Measurements from ENCODE around the gene SGCA. TPM values are rescaled to one million over a fixed set of nuclear protein-coding genes. Genes with fewer than 3 reads are reported as not detected.

The SGCA gene
- polyA plus RNA-seq, 4 donors = 0.96 to 6.2 (median 5.0) TPM; not detected in 1

DNA sequence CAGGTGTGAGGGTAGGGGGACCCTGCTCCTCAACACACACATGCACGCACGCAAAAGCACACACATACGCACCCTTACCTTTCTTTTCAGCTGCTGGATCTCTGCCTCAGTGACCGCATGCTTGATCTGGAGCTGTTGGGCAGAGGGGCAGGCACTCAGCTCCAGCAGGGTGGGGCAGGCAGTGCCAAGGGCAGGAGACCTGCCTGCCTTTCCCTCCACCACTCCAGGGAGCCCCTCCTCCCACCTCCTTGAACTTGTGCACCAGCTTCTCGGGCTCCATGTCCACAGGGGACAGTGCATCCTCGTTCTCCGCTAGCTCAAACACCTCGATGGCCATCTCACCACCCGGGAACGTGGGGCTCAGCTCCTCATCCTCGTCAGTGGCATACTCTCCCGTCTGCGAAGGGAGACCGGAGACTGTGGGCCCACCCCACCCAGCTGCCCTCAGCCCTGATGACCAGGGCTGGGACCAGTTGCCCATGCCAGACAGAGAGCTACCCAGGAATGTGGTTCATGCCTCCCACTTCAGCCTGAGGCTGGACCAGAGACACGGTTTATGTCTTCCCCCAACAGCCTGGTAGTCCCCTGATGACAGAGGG lies 26.5 kb upstream of the SGCA start:
- peaks cover 16 to 99% (median 34%) of the 10 kb centered on the region in 3 donors for H3K36me3 ChIP-seq (ENCODE audit: control insufficient read depth in 3 of 3, insufficient read depth in 2 of 3, low read depth in 1 of 3, low read length in 3 of 3)
- H3K27me3 ChIP-seq (ENCODE audit: control insufficient read depth in 3 of 3, insufficient read depth in 3 of 3, low read length in 3 of 3) = no peaks in the 10 kb centered on the region
- no peak overlapping the region for H3K27ac ChIP-seq (ENCODE audit: low read depth in 1 of 3, low read length in 2 of 3)
- no peak overlapping the region for H3K4me3 ChIP-seq (ENCODE audit: low read depth in 1 of 3, low read length in 3 of 3)
- H3K9me3 ChIP-seq (ENCODE audit: control insufficient read depth in 2 of 2, insufficient read depth in 1 of 2, low read depth in 1 of 2, low read length in 1 of 2) = peaks cover 0 to 8% of the 10 kb centered on the region in 2 donors
- no peak for DNase-seq
- WGBS, 3 donors = 90 to 92% (median 91%) methylated on average over 15 of the region's 15 CpGs
- H3K4me1 ChIP-seq (ENCODE audit: control insufficient read depth in 3 of 3, insufficient read depth in 2 of 3, low read depth in 1 of 3, low read length in 2 of 3) = peaks cover 0 to 4% (median 0%) of the 10 kb centered on the region in 3 donors
- FAIRE-seq = no peak

DNA sequence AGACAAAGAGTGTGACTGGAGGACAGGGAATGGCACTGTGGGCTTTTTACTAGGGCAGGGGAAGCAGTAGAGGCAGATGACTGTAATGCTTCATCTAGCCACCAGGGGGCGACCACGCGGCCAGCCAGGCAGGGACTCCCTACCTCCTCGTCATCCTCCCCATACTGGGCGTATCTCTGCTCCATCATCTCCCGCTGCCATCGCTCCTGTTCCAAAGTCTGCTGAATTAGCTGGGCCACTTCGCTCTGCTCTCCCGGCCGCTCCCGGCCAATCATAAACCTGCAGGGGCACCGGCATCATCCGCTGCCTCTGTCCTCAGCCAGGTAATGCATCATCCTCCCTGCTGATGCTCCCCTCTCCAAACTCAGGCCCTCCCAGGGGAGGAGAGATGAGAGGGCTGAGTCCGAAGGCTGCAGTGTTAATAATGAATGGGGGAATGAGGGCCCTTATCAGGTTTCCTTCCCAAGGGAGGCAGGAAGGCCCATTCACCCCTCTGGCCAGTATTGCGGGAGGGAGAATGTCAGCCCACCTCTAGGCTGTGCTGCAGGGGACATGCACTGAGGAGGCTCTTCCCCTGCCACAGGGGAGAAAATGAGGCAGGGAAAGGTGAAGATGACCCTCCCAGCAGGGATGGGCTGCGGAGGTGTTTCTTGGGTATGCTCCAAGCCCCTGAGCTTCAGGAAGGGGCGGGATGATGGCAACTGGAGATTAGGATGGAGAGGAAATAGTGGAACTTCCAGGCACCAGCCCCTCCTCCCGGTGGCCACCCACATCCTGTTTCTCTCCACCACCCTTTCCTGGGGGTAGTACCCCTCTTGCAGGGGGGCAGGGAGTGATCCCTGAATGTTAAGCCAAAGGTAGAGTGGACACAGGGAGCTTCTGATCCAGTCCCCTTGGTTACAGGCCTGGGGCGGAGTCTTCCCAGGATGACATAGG lies 25.6 kb upstream of the SGCA start:
- peak overlapping the region in 1 of 3 donors; percentile 0 for H3K27ac ChIP-seq (ENCODE audit: low read depth in 1 of 3, low read length in 2 of 3)
- peaks cover 0 to 8% of the 10 kb centered on the region in 2 donors for H3K9me3 ChIP-seq (ENCODE audit: control insufficient read depth in 2 of 2, insufficient read depth in 1 of 2, low read depth in 1 of 2, low read length in 1 of 2)
- H3K4me1 ChIP-seq (ENCODE audit: control insufficient read depth in 3 of 3, insufficient read depth in 2 of 3, low read depth in 1 of 3, low read length in 2 of 3) = peaks cover 0 to 12% (median 0%) of the 10 kb centered on the region in 3 donors
- FAIRE-seq = no peak
- no peaks in the 10 kb centered on the region for H3K27me3 ChIP-seq (ENCODE audit: control insufficient read depth in 3 of 3, insufficient read depth in 3 of 3, low read length in 3 of 3)
- peaks cover 14 to 100% (median 34%) of the 10 kb centered on the region in 3 donors for H3K36me3 ChIP-seq (ENCODE audit: control insufficient read depth in 3 of 3, insufficient read depth in 2 of 3, low read depth in 1 of 3, low read length in 3 of 3)
- WGBS, 3 donors = 38 to 46% (median 42%) methylated on average over 19 of the region's 19 CpGs
- DNase-seq = peak; percentile 78 to 84
- no peak overlapping the region for H3K4me3 ChIP-seq (ENCODE audit: low read depth in 1 of 3, low read length in 3 of 3)

DNA sequence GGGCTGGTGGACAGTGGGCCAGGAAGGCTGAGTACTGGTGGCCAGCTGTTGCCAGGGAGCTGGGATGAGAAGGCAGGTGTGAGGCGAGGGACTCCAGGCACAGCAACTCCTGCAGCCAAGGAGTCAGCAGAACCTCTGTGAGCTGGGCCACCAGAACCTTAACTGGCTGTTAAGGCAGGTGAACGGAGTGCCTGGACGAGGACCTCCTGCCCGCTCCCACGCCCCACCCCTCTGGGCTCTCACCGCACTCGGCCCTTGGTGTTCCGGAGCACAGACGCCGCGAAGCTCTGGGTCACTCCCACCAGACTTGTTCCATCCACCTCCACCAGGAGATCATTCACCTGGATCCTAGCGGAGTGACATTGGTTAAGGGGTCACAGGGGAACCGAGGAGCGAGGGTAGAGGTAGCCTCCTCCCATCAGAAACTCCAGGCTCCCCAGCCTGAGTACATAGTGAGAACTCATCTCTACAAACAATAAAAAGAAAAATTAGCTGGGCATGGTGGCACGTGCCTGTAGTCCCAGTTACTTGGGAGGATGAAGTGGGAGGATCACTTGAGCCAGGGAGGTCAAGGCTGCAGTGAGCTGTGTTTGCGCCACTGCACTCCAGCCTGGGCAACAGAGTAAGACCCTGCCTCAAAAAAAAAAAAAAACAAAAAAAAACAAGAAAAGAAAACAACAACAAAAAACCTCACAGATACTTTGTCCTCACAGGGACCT lies 24.6 kb upstream of the SGCA start:
- WGBS, 3 donors = 89 to 96% (median 90%) methylated on average over 16 of the region's 16 CpGs
- peaks cover 14 to 100% (median 34%) of the 10 kb centered on the region in 3 donors for H3K36me3 ChIP-seq (ENCODE audit: control insufficient read depth in 3 of 3, insufficient read depth in 2 of 3, low read depth in 1 of 3, low read length in 3 of 3)
- H3K9me3 ChIP-seq (ENCODE audit: control insufficient read depth in 2 of 2, insufficient read depth in 1 of 2, low read depth in 1 of 2, low read length in 1 of 2) = peaks cover 0 to 8% of the 10 kb centered on the region in 2 donors
- H3K27ac ChIP-seq (ENCODE audit: low read depth in 1 of 3, low read length in 2 of 3) = peak overlapping the region in 1 of 3 donors; percentile 0
- H3K27me3 ChIP-seq (ENCODE audit: control insufficient read depth in 3 of 3, insufficient read depth in 3 of 3, low read length in 3 of 3) = no peaks in the 10 kb centered on the region
- no peak overlapping the region for H3K4me3 ChIP-seq (ENCODE audit: low read depth in 1 of 3, low read length in 3 of 3)
- DNase-seq = no peak
- H3K4me1 ChIP-seq (ENCODE audit: control insufficient read depth in 3 of 3, insufficient read depth in 2 of 3, low read depth in 1 of 3, low read length in 2 of 3) = peaks cover 0 to 22% (median 0%) of the 10 kb centered on the region in 3 donors
- FAIRE-seq = no peak

DNA sequence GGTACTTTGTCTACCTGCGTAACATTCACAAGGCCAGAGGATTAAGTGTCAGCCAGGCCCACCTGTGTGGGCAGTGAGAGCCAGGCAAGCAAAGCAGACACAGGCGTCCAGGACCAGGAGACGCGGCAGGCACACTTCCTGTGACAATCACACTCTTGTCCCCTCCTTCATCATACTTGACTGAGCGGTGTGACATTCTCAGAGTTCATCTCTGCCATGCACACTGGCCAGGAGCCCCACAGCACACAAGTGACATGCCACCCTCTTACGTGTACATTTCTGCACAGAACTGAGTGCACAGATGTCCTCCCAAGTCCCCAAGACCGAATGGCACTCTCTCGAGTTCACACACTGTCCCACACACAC lies 24.1 kb upstream of the SGCA start:
- Histone ChIP-seq H3K27ac (ENCODE audit: low read depth in 1 of 3, low read length in 2 of 3) (no peak overlapping the region), H3K36me3 (ENCODE audit: control insufficient read depth in 3 of 3, insufficient read depth in 2 of 3, low read depth in 1 of 3, low read length in 3 of 3) (peaks cover 11 to 100% (median 31%) of the 10 kb centered on the region in 3 donors), H3K9me3 (ENCODE audit: control insufficient read depth in 2 of 2, insufficient read depth in 1 of 2, low read depth in 1 of 2, low read length in 1 of 2) (peaks cover 0 to 8% of the 10 kb centered on the region in 2 donors), H3K4me1 (ENCODE audit: control insufficient read depth in 3 of 3, insufficient read depth in 2 of 3, low read depth in 1 of 3, low read length in 2 of 3) (peaks cover 0 to 28% (median 0%) of the 10 kb centered on the region in 3 donors), H3K27me3 (ENCODE audit: control insufficient read depth in 3 of 3, insufficient read depth in 3 of 3, low read length in 3 of 3) (no peaks in the 10 kb centered on the region), H3K4me3 (ENCODE audit: low read depth in 1 of 3, low read length in 3 of 3) (no peak overlapping the region)
- no peak for FAIRE-seq
- WGBS, 3 donors = 64 to 83% (median 73%) methylated on average over 8 of the region's 8 CpGs
- no peak for DNase-seq

DNA sequence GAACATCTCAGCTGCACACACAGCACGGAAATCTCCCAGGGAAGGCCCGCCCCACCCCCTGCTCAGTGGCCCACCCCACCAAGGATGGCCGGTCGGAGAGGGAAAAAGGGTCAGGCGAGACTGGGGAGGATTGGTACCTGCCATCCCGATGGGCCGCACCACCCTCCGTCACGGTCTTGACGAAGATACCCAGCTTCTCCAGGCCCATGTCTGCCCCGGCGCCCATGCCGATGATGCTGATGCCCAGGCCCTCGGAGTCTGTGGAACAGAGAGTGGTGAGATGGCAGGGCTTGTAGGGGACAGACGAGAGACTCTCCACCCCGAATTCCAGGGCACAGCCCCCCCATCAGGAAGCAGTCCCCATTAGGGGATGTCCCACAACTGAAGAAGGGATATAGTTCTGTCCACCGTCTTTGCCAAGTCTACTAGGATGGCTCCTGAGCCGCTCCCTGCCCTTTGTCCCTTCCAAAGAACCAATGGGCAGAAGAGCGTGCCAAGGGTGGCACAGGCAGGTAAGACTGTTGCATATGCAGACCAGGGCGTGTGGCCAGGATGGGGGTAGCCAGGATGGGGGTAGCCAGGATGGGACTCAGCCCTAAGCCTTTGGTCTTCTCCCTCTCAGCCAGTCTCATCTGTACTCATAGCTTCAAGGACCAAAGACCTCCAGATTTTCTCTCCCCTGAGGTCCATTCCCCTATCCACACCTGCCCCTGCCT lies 22.2 kb upstream of the SGCA start:
- 90 to 91% (median 90%) methylated on average over 20 of the region's 20 CpGs for WGBS, 3 donors
- Histone ChIP-seq H3K36me3 (ENCODE audit: control insufficient read depth in 3 of 3, insufficient read depth in 2 of 3, low read depth in 1 of 3, low read length in 3 of 3) (peaks cover 7 to 92% (median 27%) of the 10 kb centered on the region in 3 donors), H3K9me3 (ENCODE audit: control insufficient read depth in 2 of 2, insufficient read depth in 1 of 2, low read depth in 1 of 2, low read length in 1 of 2) (peaks cover 0 to 8% of the 10 kb centered on the region in 2 donors), H3K27ac (ENCODE audit: low read depth in 1 of 3, low read length in 2 of 3) (no peak overlapping the region), H3K27me3 (ENCODE audit: control insufficient read depth in 3 of 3, insufficient read depth in 3 of 3, low read length in 3 of 3) (no peaks in the 10 kb centered on the region), H3K4me3 (ENCODE audit: low read depth in 1 of 3, low read length in 3 of 3) (no peak overlapping the region), H3K4me1 (ENCODE audit: control insufficient read depth in 3 of 3, insufficient read depth in 2 of 3, low read depth in 1 of 3, low read length in 2 of 3) (peaks cover 3 to 46% (median 13%) of the 10 kb centered on the region in 3 donors)
- FAIRE-seq (no peak), DNase-seq (no peak)

DNA sequence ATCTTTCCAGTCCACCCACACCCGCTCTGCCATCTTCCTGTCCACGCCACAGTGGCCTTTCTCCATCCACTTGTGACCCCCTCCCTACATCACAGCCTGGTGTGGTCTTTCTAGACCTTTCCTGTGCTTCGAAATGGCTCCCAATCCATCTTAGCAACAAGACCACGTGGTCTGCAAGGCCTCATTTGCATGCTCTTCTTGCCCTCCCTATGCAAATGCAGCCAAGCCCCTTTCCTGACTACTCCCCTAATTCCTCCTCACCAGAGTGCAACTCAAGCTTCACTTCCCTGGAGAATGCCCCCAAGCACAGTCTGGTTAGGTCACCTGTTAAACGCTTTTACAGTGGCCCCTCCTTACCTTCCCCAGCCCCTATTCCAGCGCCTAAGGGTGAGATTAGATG lies 21.4 kb upstream of the SGCA start:
- H3K27ac ChIP-seq (ENCODE audit: low read depth in 1 of 3, low read length in 2 of 3) = no peak overlapping the region
- DNase-seq (no peak), FAIRE-seq (no peak)
- H3K27me3 ChIP-seq (ENCODE audit: control insufficient read depth in 3 of 3, insufficient read depth in 3 of 3, low read length in 3 of 3) = no peaks in the 10 kb centered on the region
- peaks cover 3 to 46% (median 13%) of the 10 kb centered on the region in 3 donors for H3K4me1 ChIP-seq (ENCODE audit: control insufficient read depth in 3 of 3, insufficient read depth in 2 of 3, low read depth in 1 of 3, low read length in 2 of 3)
- H3K4me3 ChIP-seq (ENCODE audit: low read depth in 1 of 3, low read length in 3 of 3) = no peak overlapping the region
- 81 to 91% (median 87%) methylated on average over 6 of the region's 6 CpGs for WGBS, 3 donors
- peaks cover 7 to 84% (median 20%) of the 10 kb centered on the region in 3 donors for H3K36me3 ChIP-seq (ENCODE audit: control insufficient read depth in 3 of 3, insufficient read depth in 2 of 3, low read depth in 1 of 3, low read length in 3 of 3)
- peaks cover 0 to 8% of the 10 kb centered on the region in 2 donors for H3K9me3 ChIP-seq (ENCODE audit: control insufficient read depth in 2 of 2, insufficient read depth in 1 of 2, low read depth in 1 of 2, low read length in 1 of 2)

DNA sequence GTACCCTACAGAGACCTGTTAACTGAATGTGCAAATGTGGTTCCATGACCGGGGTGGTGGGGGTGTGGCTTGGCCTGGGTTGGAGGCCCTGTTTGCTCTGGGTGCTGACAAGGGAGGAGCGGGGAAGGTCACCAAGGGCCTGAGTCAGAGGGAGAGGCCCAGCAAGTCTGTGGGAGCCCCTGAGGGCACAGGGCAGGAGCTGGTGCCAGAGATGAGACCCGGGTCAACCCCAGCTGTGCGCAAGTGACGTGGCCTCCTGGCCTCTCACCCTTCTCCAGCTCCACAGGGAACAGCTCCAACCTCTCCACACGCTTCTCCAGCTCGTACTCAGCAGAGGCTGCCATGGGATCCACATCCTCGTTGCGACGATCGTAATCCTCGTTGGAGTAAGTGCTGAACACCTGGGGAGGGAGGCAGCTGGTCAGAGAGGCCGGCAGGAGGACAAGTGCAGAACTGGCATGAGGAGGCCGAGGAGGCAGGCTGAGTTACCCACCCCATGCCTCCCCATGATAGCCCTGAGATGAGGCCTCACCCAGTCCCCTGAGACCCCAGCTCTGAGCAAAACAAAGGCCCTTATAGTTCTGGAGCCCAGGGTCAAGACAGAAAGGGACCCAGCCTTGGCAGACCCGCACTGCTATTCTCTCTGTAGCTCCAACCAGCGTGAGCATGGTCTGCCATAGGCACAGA lies 20.8 kb upstream of the SGCA start:
- Histone ChIP-seq H3K36me3 (ENCODE audit: control insufficient read depth in 3 of 3, insufficient read depth in 2 of 3, low read depth in 1 of 3, low read length in 3 of 3) (peaks cover 7 to 78% (median 20%) of the 10 kb centered on the region in 3 donors), H3K4me3 (ENCODE audit: low read depth in 1 of 3, low read length in 3 of 3) (no peak overlapping the region), H3K4me1 (ENCODE audit: control insufficient read depth in 3 of 3, insufficient read depth in 2 of 3, low read depth in 1 of 3, low read length in 2 of 3) (peaks cover 3 to 46% (median 13%) of the 10 kb centered on the region in 3 donors), H3K27ac (ENCODE audit: low read depth in 1 of 3, low read length in 2 of 3) (peak overlapping the region in 1 of 3 donors; percentile 14), H3K27me3 (ENCODE audit: control insufficient read depth in 3 of 3, insufficient read depth in 3 of 3, low read length in 3 of 3) (no peaks in the 10 kb centered on the region), H3K9me3 (ENCODE audit: control insufficient read depth in 2 of 2, insufficient read depth in 1 of 2, low read depth in 1 of 2, low read length in 1 of 2) (peaks cover 0 to 7% of the 10 kb centered on the region in 2 donors)
- DNase-seq = peak in 1 of 2 donors; percentile 48
- WGBS, 3 donors = 76 to 79% (median 76%) methylated on average over 16 of the region's 16 CpGs
- no peak for FAIRE-seq

All from small intestine (tissue), 7 donors.